Stomach (tissue), 9 donors: ENCODE data around the gene LMCD1. TPM values are rescaled to one million over a fixed set of nuclear protein-coding genes. Genes with fewer than 3 reads are reported as not detected.

ENCODE experiments used
- DNase-seq, 2 donors: peaks; one replicate each; pipeline versions ENCODE4 v3.0.0 to v3.0.0-alpha.2; 2013 to 2019
- H3K27ac ChIP-seq, 5 donors: fragments of 200-600 bp in 4 of 5; sonication (generic) in 4 of 5; one replicate each; pipeline ENCODE4 v1.5.1; 2013 to 2019; ENCODE audit warnings: mild to moderate bottlenecking in 1 of 5, moderate library complexity in 1 of 5
- H3K27me3 ChIP-seq, 3 donors: fragments of 200-600 bp; sonication (generic); one replicate each; pipeline ENCODE4 v1.5.1; 2017 to 2019; ENCODE audit warnings: mixed run types in 1 of 3
- H3K36me3 ChIP-seq, 4 donors: fragments of 200-600 bp; sonication (generic); 1 replicate in 3 of 4; 2 replicates in 1 of 4; pipeline ENCODE4 v1.5.1; 2016 to 2019
- H3K4me1 ChIP-seq, 4 donors: fragments of 200-600 bp; sonication (generic); one replicate each; pipeline ENCODE4 v1.5.1; 2016 to 2019
- H3K4me3 ChIP-seq, 4 donors: fragments of 200-600 bp; sonication (generic) in 3 of 4; one replicate each; pipeline ENCODE4 v1.5.1; 2016 to 2019; ENCODE audit warnings: mild to moderate bottlenecking in 1 of 4
- H3K9me3 ChIP-seq, 4 donors: fragments of 200-600 bp; sonication (generic); one replicate each; pipeline ENCODE4 v1.5.1; 2016 to 2019
- EP300 ChIP-seq: sonication (generic); formaldehyde crosslinking; IDR thresholded peaks from one replicate; pipeline ENCODE4 v1.6.1; 2017; ENCODE audit warnings: antibody characterized with exemption
- POLR2A ChIP-seq, 4 donors: fragments of 450-650 bp; IDR thresholded peaks; one replicate each; pipeline ENCODE4 v1.6.1; 2016; ENCODE audit warnings: antibody characterized with exemption in 4 of 4, control low read depth in 2 of 4, mild to moderate bottlenecking in 1 of 4, moderate library complexity in 1 of 4
- POLR2AphosphoS5 ChIP-seq, 3 donors: sonication (generic); formaldehyde crosslinking; IDR thresholded peaks; one replicate each; pipeline ENCODE4 v1.6.1; 2016; ENCODE audit warnings: antibody characterized with exemption in 3 of 3
- WGBS, 5 donors: extraction: QIAGEN DNeasy Blood & Tissue Kit in 3 of 5; methylation state at CpG; one replicate each; pipeline versions ENCODE4 v1.1.5 to v1.1.7; 2013 to 2018; 5-methylcytosine and 5-hydroxymethylcytosine counted together
- intact Hi-C: fragments of 100-400 bp; cut with DNase I; formaldehyde crosslinking; loops from one replicate; pipeline ENCODE4 v1.15.1; 2023; ENCODE audit warnings: low total_unique reads
- polyA plus RNA-seq, 3 donors: library from polyadenylated mRNA; stranded (reverse); fragments of 200-250 nt; gene quantifications; one replicate each; pipeline ENCODE4 v1.2.3, GENCODE V29; 2013
- total RNA-seq, 5 donors: library from RNA; depleted of rRNA; stranded (reverse); fragments of >200 nt; gene quantifications; one replicate each; pipeline versions ENCODE4 v1.1.0 to v1.2.3, GENCODE V29; 2014 to 2016
- TF ChIP-seq, protein P1 (sequence below), 7 experiments: fragments of 450-650 bp in 4 of 7; fragments of 200-600 bp in 3 of 7; sonication (generic) in 3 of 7; IDR thresholded peaks; one replicate each; pipeline ENCODE4 v1.5.1; 2016 to 2019; ENCODE audit warnings: antibody characterized with exemption in 7 of 7, control low read depth in 2 of 7, mild to moderate bottlenecking in 1 of 7
- donor health status: healthy with polysubstance abuse.
- donor health status: Bipolar disorder and iron deficiency.
- donor health status: healthy.

LMCD1 gene
- total and polyA plus RNA-seq, 8 donors: 0.58 to 60.2 (median 23.7) TPM

DNA sequence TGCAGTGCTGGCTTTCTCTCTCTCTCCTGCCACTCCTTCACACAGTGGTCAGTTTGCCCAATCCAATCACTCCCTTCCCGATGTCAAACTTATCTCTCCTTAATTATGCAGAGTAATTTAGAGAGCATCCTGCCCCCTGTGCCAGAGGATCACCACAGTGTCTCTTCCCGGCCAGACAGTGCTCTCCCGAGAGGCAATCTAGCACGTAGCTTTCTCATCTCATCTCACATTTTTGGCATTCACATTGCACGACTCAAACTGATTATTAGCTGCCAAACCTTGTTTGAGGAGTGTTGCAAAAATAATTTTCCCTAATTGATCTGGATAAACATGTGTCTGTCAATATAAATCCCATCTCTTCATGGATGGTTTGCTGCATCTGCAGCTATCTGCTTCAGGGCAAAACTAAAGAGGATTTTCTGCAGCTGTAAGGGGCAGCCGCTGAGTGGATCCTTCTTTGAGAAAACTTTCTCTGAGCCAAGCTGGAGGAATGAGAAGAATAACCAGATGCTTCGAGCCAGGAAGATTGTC, 105.1 kb downstream of the LMCD1 start:
- Histone ChIP-seq H3K4me3 (no peak overlapping the region), H3K4me1 (peaks cover 7 to 21% (median 11%) of the 10 kb centered on the region in 4 donors), H3K36me3 (no peaks in the 10 kb centered on the region), H3K9me3 (no peaks in the 10 kb centered on the region), H3K27me3 (no peaks in the 10 kb centered on the region), H3K27ac (no peak overlapping the region)
- DNase-seq: no peak
- intact Hi-C loops: loop anchor here (10.0 kb wide), 1 partner anchor 172 kb away; no protein-coding TSS in a partner anchor
- no peak for TF ChIP-seq POLR2A (IDR thresholded peaks at IDR 0.05)
- TF ChIP-seq POLR2AphosphoS5 (IDR thresholded peaks at IDR 0.05): no peak
- TF ChIP-seq, protein P1, sequence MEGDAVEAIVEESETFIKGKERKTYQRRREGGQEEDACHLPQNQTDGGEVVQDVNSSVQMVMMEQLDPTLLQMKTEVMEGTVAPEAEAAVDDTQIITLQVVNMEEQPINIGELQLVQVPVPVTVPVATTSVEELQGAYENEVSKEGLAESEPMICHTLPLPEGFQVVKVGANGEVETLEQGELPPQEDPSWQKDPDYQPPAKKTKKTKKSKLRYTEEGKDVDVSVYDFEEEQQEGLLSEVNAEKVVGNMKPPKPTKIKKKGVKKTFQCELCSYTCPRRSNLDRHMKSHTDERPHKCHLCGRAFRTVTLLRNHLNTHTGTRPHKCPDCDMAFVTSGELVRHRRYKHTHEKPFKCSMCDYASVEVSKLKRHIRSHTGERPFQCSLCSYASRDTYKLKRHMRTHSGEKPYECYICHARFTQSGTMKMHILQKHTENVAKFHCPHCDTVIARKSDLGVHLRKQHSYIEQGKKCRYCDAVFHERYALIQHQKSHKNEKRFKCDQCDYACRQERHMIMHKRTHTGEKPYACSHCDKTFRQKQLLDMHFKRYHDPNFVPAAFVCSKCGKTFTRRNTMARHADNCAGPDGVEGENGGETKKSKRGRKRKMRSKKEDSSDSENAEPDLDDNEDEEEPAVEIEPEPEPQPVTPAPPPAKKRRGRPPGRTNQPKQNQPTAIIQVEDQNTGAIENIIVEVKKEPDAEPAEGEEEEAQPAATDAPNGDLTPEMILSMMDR (IDR thresholded peaks at IDR 0.05): no peak
- TF ChIP-seq EP300: no peak
- 45 to 68% (median 63%) methylated on average over 7 of the region's 7 CpGs for WGBS, 5 donors

DNA sequence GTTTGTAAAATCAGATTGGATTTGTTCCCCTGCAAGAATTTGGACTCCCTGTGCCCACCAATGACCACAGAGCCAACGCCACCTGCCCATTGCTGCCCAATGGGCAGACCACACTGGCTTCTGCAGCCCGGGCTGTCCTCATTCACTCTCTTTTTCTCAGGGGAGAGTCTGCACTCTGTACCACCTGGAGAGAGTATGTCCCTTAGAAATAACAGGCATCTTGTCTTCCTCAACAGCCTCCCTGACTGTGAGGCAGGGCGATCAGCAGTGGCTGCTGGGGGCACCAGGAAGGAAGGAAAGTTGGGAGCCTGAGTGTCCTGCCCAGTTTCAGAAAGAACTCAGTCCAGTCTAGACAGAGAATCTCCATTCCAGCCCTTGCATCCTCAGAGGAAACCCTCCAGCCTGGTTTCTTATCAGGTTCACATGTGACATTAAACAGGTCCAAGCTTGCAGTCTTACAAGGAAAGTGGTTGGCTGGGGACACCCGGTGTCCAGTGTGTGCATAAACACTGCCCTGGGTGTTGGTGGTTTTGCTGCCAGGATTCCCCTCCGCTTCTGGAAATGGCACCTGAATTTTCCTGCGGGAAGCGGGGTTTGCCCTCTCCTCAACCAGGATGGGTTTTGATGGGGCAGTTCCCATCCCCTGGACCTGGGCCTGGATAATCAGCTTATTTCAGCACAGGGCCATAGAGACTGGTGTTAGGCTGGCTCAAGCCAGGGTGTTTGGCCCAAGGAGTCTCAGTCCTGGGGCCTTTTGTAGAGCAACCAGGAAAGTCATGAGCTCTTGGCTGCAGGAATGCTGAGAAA, 105.8 kb downstream of the LMCD1 start:
- H3K4me1 ChIP-seq: peaks cover 7 to 21% (median 11%) of the 10 kb centered on the region in 4 donors
- 41 to 56% (median 48%) methylated on average over 5 to 7 of the region's 7 CpGs for WGBS, 5 donors
- DNase-seq: peak; percentile 67 to 88
- no peak for TF ChIP-seq EP300
- TF ChIP-seq POLR2AphosphoS5 (IDR thresholded peaks at IDR 0.05): peak in 2 of 3 donors; percentile 28 to 58
- TF ChIP-seq, protein P1 (IDR thresholded peaks at IDR 0.05): peak in 5 of 7 experiments; percentile 36 to 84 (median 63)
- no peak for TF ChIP-seq POLR2A (IDR thresholded peaks at IDR 0.05)
- H3K27ac ChIP-seq: no peak overlapping the region
- no peaks in the 10 kb centered on the region for H3K27me3 ChIP-seq
- H3K36me3 ChIP-seq: no peaks in the 10 kb centered on the region
- no peaks in the 10 kb centered on the region for H3K9me3 ChIP-seq
- intact Hi-C loops: loop anchor here (10.0 kb wide), 1 partner anchor 173 kb away; no protein-coding TSS in a partner anchor
- H3K4me3 ChIP-seq: no peak overlapping the region

DNA sequence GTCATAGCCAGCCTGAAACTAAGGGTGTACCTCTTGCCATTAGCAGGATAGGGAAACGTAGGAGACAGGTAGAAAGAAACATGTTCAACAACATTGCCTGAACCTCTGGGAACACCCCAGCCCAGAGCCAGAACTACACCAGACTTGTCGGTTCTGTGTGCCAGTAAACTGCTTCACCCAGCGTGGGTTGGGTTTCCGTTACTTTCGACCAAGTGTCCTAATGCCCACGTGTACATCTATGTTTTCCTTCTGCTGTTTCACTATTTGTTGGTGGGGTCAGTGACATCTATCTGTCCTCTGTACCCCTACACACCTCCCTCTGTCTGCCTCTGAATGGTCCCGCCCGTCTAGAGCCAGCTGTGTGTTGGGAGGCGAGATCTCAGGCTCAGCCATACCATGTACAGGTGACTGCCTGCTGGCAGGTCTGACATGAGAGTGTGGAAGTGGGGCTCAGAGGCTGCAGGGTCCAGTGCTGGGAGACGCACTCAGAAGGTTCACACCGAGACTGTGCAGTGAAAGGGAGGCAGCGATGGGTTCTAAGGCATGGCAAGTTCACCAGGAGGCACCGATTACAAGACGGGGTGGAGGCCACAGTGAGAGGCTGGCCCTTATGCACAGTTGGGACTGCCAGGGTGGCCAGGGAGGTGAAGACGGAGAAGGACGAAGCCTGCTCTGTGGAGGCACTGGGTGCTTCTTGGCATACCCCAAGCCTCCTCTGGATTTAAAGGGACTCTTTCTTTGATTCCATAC, 106.6 kb downstream of the LMCD1 start:
- Histone ChIP-seq H3K36me3 (no peaks in the 10 kb centered on the region), H3K27me3 (no peaks in the 10 kb centered on the region), H3K4me1 (peaks cover 7 to 18% (median 11%) of the 10 kb centered on the region in 4 donors), H3K27ac (no peak overlapping the region), H3K4me3 (no peak overlapping the region), H3K9me3 (no peaks in the 10 kb centered on the region)
- 83 to 91% (median 85%) methylated on average over 16 of the region's 16 CpGs for WGBS, 5 donors
- TF ChIP-seq EP300 (no peak), POLR2AphosphoS5 (IDR thresholded peaks at IDR 0.05) (no peak), POLR2A (IDR thresholded peaks at IDR 0.05) (no peak)
- TF ChIP-seq, protein P1 (IDR thresholded peaks at IDR 0.05): no peak
- intact Hi-C loops: loop anchor here (10.0 kb wide), 1 partner anchor 173 kb away; no protein-coding TSS in a partner anchor
- DNase-seq: no peak
